HCT116 (cell line): ENCODE results near the gene HOXA7. TPM values are rescaled to one million over a fixed set of nuclear protein-coding genes. Genes with fewer than 3 reads are reported as not detected.

Experiments
- ATAC-seq: fragments of 200-7000 bp; cut with Tn5 transposase; 2 replicates; pipeline ENCODE4 v1.9.1; 2020; ENCODE audit warnings: mild to moderate bottlenecking, moderate library complexity
- BruUV-seq: library from RNA; stranded (reverse); fragments of 400-500 nt; replicated peaks from 2 replicates; lab custom pipeline; 2021; lab: Mats Ljungman, UMichigan
- CTCF ChIA-PET: fragments of 300-600 bp; sonication (Branson Sonifier 250); formaldehyde crosslinking; loops from one replicate; lab custom pipeline; 2021; ENCODE audit warnings: antibody characterized with exemption; lab: Charles Lee
- POLR2A ChIA-PET: fragments of 300-600, 350-600 bp; sonication (Branson Sonifier 250); formaldehyde crosslinking; loops from one replicate; lab custom pipeline; 2021; ENCODE audit warnings: antibody characterized with exemption; lab: Charles Lee
- RAD21 ChIA-PET, 2 experiments: fragments of 300-600 bp; sonication (Branson Sonifier 250); formaldehyde crosslinking; loops; one replicate each; lab custom pipeline; 2023; ENCODE audit warnings: low total read pairs in 2 of 2; ENCODE audit not compliant: uncharacterized antibody in 2 of 2, unreplicated experiment in 2 of 2, low non-redundant PET in 1 of 2; lab: Charles Lee
- DNase-seq: peaks from one replicate; pipeline ENCODE4 v3.0.0-alpha.2; 2010; ENCODE audit warnings: low read depth, low spot score
- H2AFZ ChIP-seq: fragments of 200-600 bp; shearing (Covaris generic), sonication (generic); 2 replicates; pipeline ENCODE4 v1.6.1; 2017; ENCODE audit warnings: low read depth, mixed run types, mixed read lengths, antibody characterized with exemption, low read length; ENCODE audit not compliant: poor library complexity, severe bottlenecking
- H3K27ac ChIP-seq: 2 replicates; pipeline ENCODE4 v1.5.1; 2012; ENCODE audit warnings: low read depth, low read length
- H3K27me3 ChIP-seq: fragments of 200-600 bp; sonication (generic); 2 replicates; pipeline ENCODE4 v1.6.1; 2016; ENCODE audit warnings: mixed run types, low read length, mixed read lengths; ENCODE audit not compliant: insufficient read depth
- H3K36me3 ChIP-seq, 2 experiments: fragments of 200-500 bp in 1 of 2; fragments of 200-600 bp in 1 of 2; sonication (Bioruptor generic) in 1 of 2; sonication (generic) in 1 of 2; 2 replicates each; pipeline versions ENCODE4 v1.5.1 to v1.6.1; 2014 to 2016; ENCODE audit warnings: low read length in 2 of 2, inconsistent platforms in 1 of 2, mixed read lengths in 1 of 2, mixed run types in 1 of 2; ENCODE audit not compliant: insufficient read depth in 2 of 2, control insufficient read depth in 1 of 2
- H3K4me1 ChIP-seq, 2 experiments: fragments of 200-600 bp in 1 of 2; sonication (generic) in 1 of 2; 2 replicates each; pipeline versions ENCODE4 v1.5.1 to v1.6.1; 2012 to 2017; ENCODE audit warnings: low read length in 2 of 2, inconsistent platforms in 1 of 2, mild to moderate bottlenecking in 1 of 2, mixed read lengths in 1 of 2, mixed run types in 1 of 2, moderate library complexity in 1 of 2; ENCODE audit not compliant: insufficient read depth in 2 of 2, control insufficient read depth in 1 of 2
- H3K4me2 ChIP-seq: fragments of 200-600 bp; sonication (generic); 2 replicates; pipeline ENCODE4 v1.6.1; 2017; ENCODE audit warnings: mixed run types, low read length, mixed read lengths
- H3K4me3 ChIP-seq, 2 experiments: fragments of 200-600 bp in 1 of 2; sonication (generic) in 1 of 2; replicated peaks in 1 of 2; 2 replicates each; pipeline ENCODE4 v1.5.1; 2011 to 2016; ENCODE audit warnings: low read length in 2 of 2, control low read depth in 1 of 2, low read depth in 1 of 2, mild to moderate bottlenecking in 1 of 2, mixed read lengths in 1 of 2, mixed run types in 1 of 2
- H3K79me2 ChIP-seq: fragments of 200-600 bp; sonication (generic); 2 replicates; pipeline ENCODE4 v1.6.1; 2017; ENCODE audit warnings: mild to moderate bottlenecking, mixed run types, low read length, moderate library complexity, mixed read lengths; ENCODE audit not compliant: insufficient read depth
- H3K9ac ChIP-seq: fragments of 200-600 bp; sonication (generic); 2 replicates; pipeline ENCODE4 v1.6.1; 2016; ENCODE audit warnings: low read length, mixed read lengths
- H3K9me2 ChIP-seq: fragments of 200-600 bp; sonication (generic), shearing (Covaris generic); 2 replicates; pipeline ENCODE4 v1.6.1; 2017; ENCODE audit warnings: mixed run types, mild to moderate bottlenecking, moderate library complexity; ENCODE audit not compliant: insufficient read depth
- H3K9me3 ChIP-seq, 2 experiments: fragments of 200-500 bp in 1 of 2; fragments of 200-600 bp in 1 of 2; sonication (Bioruptor generic) in 1 of 2; sonication (generic) in 1 of 2; 2 replicates each; pipeline ENCODE4 v1.6.1; 2014 to 2017; ENCODE audit warnings: low read length in 2 of 2, mixed read lengths in 2 of 2, inconsistent platforms in 1 of 2, low read depth in 1 of 2, mild to moderate bottlenecking in 1 of 2, mixed run types in 1 of 2, moderate library complexity in 1 of 2; ENCODE audit not compliant: control insufficient read depth in 1 of 2, insufficient read depth in 1 of 2
- H4K20me1 ChIP-seq: fragments of 200-600 bp; sonication (generic), shearing (Covaris generic); 2 replicates; pipeline ENCODE4 v1.6.1; 2017; ENCODE audit warnings: mixed run types, mild to moderate bottlenecking, moderate library complexity; ENCODE audit not compliant: insufficient read depth
- CBX3 ChIP-seq: IDR thresholded peaks from 2 replicates; pipeline ENCODE4 v1.6.1; 2012; ENCODE audit warnings: low read depth
- CEBPB ChIP-seq: IDR thresholded peaks from 2 replicates; pipeline ENCODE4 v1.6.1; 2012; ENCODE audit warnings: low read depth
- EZH2 ChIP-seq: fragments of 200-600 bp; sonication (generic); IDR thresholded peaks from 2 replicates; pipeline ENCODE4 v1.6.1; 2017; ENCODE audit warnings: antibody characterized with exemption, mixed run types
- JUND ChIP-seq: IDR thresholded peaks from 2 replicates; pipeline ENCODE4 v1.6.1; 2012
- POLR2AphosphoS5 ChIP-seq: IDR thresholded peaks from 2 replicates; pipeline ENCODE4 v1.6.1; 2011; ENCODE audit warnings: mild to moderate bottlenecking, low read depth, low read length, moderate library complexity
- ZFX ChIP-seq: fragments of 450-650 bp; IDR thresholded peaks from 2 replicates; pipeline ENCODE4 v1.6.1; 2017
- ZNF274 ChIP-seq: fragments of 200-500 bp; sonication (Bioruptor generic); IDR thresholded peaks from 2 replicates; pipeline ENCODE4 v1.6.1; 2014; ENCODE audit warnings: mild to moderate bottlenecking, low read depth, low read length, inconsistent platforms
- intact Hi-C: fragments of 100-400 bp; cut with micrococcal nuclease; formaldehyde crosslinking; loops from 2 replicates; pipeline ENCODE4 v1.10.0; 2022
- total RNA-seq: library from RNA; stranded (reverse); gene quantifications from one replicate; pipeline ENCODE4 v1.2.1, GENCODE V29; 2021; ENCODE audit not compliant: unreplicated experiment
- TF ChIP-seq, protein P1 (sequence below): IDR thresholded peaks from 2 replicates; pipeline ENCODE4 v1.6.1; 2011; ENCODE audit warnings: mild to moderate bottlenecking, low read length, moderate library complexity; ENCODE audit not compliant: insufficient replicate concordance; ENCODE audit errors: extremely low read depth

The HOXA7 gene
- total RNA-seq, 1 experiment from 2014 or later: 15.0 TPM

- Histone ChIP-seq H2AFZ (no peak overlapping the region), H3K9me2 (no peaks in the 10 kb centered on the region), H3K9me3 (no peaks in the 10 kb centered on the region), H3K27me3 (no peaks in the 10 kb centered on the region), H3K9ac (peak overlapping the region; percentile 74), H4K20me1 (no peaks in the 10 kb centered on the region), H3K36me3 (peaks cover 6 to 12% of the 10 kb centered on the region in 2 experiments; a peak in 2 of 4 replicates), H3K27ac (peak overlapping the region; percentile 82), H3K4me3 (peak overlapping the region; percentile 40 to 71), H3K4me2 (peak overlapping the region; percentile 95), H3K4me1 (peaks cover 25 to 57% of the 10 kb centered on the region in 2 experiments), H3K79me2 (peaks cover 45% of the 10 kb centered on the region)
- ChIA-PET RAD21 (interaction anchor here in 1 of 2 experiments (0.6 kb wide), 1 partner anchor 13 kb away, joined by 3 read pairs; no protein-coding TSS in a partner anchor), POLR2A (no interaction called here), CTCF (interaction anchor here (0.6 to 3.7 kb wide), 3 partner anchors 13 to 461 kb away, joined by 3 to 27 read pairs (median 10); no protein-coding TSS in a partner anchor)
- DNase-seq (no peak), ATAC-seq (peak; percentile 36)
- intact Hi-C loops: no loop called here
- BruUV-seq: no TSS peak
- TF ChIP-seq ZFX (no peak), POLR2AphosphoS5 (0 out of 2 replicates have a peak, but pooled peaks have one; percentile 31)
Measured at GRCh38 chr7:27148031-27148755, 8.3 kb downstream of the HOXA7 start.

DNA sequence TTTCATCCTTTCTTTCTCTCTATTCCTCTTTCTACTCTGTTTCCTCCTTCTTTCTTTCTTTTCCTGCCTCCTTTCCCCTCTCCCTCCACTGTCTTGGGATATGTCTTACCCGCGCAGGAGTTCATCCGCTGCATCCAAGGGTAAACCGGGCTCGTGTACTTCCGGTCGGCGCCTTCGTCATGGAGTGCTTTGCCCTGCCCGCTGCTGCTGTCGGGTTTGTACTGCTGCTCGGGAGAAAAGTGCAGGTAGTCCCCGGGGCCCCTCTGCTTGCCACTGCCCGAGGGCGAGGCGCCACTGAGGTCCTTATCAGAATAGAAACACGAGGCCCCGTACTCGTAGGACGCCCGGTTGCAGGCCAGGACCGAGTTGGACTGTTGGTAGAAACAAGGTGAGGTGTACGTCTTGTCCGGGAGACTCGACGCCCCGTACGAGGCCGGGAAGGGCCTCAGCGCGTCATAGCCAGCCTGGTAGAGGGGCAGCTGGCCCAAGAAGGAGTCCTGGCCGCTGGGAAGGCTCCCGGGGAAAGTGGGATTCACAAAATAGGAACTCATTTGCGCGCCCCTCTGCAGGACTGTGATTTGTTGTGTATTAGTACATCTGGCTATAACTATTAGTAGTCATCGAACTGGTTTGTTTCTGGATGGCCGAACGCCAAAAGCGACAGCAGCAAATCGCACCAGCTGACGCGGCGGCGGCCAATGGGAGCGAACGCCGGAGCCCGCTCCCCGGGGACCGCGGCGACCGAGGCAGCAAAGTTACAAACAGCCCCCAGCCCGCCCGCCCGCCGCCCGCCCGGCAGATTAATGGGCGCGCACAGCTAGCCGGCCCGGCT is 9.1 kb downstream of the HOXA7 start, which contains the start of gene HOXA6:
Gene HOXA6, minus strand, starts transcription at position 576 of the 832 bp plus-strand sequence. Its CDS starts 25 bp downstream, at position 551.
- peak within 1 kb of the TSS; percentile 74 for H3K9ac ChIP-seq
- TF ChIP-seq CEBPB (no peak), EZH2 (no peak), JUND (no peak), ZNF274 (no peak), POLR2AphosphoS5 (no peak), CBX3 (no peak)
- TF ChIP-seq, protein P1, sequence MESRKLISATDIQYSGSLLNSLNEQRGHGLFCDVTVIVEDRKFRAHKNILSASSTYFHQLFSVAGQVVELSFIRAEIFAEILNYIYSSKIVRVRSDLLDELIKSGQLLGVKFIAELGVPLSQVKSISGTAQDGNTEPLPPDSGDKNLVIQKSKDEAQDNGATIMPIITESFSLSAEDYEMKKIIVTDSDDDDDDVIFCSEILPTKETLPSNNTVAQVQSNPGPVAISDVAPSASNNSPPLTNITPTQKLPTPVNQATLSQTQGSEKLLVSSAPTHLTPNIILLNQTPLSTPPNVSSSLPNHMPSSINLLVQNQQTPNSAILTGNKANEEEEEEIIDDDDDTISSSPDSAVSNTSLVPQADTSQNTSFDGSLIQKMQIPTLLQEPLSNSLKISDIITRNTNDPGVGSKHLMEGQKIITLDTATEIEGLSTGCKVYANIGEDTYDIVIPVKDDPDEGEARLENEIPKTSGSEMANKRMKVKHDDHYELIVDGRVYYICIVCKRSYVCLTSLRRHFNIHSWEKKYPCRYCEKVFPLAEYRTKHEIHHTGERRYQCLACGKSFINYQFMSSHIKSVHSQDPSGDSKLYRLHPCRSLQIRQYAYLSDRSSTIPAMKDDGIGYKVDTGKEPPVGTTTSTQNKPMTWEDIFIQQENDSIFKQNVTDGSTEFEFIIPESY: no peak
- no peaks in the 10 kb centered on the region for H4K20me1 ChIP-seq
- no peak within 1 kb of the TSS for H2AFZ ChIP-seq
- CTCF ChIA-PET: no interaction called here
- H3K4me2 ChIP-seq: peak within 1 kb of the TSS; percentile 95
- POLR2A ChIA-PET: no interaction called here
- intact Hi-C loops: no loop called here
- no peaks in the 10 kb centered on the region for H3K27me3 ChIP-seq
- H3K79me2 ChIP-seq: peaks cover 45% of the 10 kb centered on the region
- RAD21 ChIA-PET: interaction anchor here in 1 of 2 experiments (0.6 kb wide), 1 partner anchor 14 kb away, joined by 3 read pairs; no protein-coding TSS in a partner anchor
- no peak for DNase-seq
- peak within 1 kb of the TSS; percentile 82 for H3K27ac ChIP-seq
- BruUV-seq: no TSS peak
- peaks cover 6 to 12% of the 10 kb centered on the region in 2 experiments; a peak in 2 of 4 replicates for H3K36me3 ChIP-seq
- peaks cover 18 to 49% of the 10 kb centered on the region in 2 experiments for H3K4me1 ChIP-seq
- H3K9me3 ChIP-seq: no peaks in the 10 kb centered on the region
- ATAC-seq: peak; percentile 2; the same call in 1 of the 2 replicates
- no peaks in the 10 kb centered on the region for H3K9me2 ChIP-seq
- peak within 1 kb of the TSS; percentile 40 to 71 for H3K4me3 ChIP-seq
